CD4-positive, alpha-beta T cell treated with Interleukin-10 for 1 hour (primary cell): ENCODE data around the gene GDF7.

Experiments
- DNase-seq: peaks from one replicate; pipeline ENCODE4 v3.0.0-alpha.2; 2020

Gene GDF7

DNA sequence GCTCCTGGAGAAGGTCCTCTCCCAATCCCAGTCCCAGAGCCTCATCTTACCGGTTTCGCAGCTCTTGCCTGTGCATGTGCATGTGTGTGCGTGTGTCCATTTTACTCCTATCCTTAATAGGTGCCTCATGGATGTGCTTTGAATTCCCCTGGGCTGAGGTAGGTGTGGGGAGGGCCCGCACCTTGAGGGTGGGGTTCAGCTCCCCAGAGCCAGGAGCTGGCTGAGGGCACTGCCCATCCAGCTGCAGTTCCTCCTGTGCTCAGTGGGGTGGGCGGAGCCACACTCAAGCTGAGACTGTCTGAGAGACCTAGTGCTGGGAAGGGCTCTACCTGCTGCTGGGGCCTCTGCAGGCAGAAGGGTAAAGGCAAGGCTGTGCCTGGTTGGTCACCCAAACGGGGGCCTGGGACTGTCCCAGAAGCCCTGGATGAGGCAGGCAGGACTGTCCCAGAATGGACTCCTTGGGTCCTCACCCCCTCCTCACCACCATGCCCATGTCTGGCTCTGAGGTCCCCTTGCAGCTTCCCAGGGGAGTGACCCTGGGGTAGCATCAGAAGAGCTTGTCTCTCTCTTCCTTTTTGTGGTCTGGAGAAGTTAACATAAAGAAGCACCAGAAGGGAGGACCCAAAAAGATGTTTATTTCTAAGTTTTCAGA is 8.9 kb downstream of the GDF7 start:
- no peak for DNase-seq

DNA sequence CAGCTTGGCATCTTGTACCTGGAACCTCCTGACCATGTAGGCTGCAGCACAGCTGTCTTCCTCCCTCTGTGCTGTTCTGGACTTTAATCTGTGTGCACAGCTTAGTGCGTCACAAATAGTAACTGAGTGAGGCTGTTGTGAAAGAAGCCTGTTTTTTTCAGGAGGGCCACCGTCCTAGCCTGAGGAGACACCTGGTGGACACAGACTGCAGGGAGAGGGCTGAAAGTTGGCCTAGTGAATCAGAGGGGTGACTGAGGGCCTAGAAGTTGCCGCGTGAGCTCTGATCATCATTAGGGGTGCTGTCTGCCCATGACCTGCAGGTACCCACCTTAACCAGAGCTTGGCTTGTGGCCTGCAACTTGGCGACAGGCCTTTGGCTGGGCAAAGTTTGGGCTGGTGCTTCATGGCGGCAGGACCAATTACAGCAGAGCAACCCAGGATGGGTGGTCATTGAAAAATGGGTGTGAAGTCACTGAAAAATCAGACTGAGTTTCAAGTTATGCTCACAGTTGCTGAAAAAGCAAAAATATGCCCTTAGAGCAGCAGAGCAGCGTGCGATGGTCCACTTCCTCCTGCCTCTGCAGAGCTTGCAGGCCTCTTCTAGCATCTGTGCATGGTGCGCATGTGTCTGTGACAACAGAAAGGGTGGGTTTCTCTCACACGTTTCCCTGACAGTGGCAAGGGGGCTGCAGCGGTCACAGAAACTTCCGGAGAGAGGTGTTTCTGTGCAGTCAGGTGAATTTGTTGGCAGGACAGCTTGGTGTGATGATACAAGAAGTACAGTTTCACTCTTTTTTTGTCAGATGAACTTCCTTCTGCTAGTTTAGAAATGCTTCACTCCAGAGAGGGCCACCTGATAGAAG is 9.6 kb downstream of the GDF7 start:
- no peak for DNase-seq

DNA sequence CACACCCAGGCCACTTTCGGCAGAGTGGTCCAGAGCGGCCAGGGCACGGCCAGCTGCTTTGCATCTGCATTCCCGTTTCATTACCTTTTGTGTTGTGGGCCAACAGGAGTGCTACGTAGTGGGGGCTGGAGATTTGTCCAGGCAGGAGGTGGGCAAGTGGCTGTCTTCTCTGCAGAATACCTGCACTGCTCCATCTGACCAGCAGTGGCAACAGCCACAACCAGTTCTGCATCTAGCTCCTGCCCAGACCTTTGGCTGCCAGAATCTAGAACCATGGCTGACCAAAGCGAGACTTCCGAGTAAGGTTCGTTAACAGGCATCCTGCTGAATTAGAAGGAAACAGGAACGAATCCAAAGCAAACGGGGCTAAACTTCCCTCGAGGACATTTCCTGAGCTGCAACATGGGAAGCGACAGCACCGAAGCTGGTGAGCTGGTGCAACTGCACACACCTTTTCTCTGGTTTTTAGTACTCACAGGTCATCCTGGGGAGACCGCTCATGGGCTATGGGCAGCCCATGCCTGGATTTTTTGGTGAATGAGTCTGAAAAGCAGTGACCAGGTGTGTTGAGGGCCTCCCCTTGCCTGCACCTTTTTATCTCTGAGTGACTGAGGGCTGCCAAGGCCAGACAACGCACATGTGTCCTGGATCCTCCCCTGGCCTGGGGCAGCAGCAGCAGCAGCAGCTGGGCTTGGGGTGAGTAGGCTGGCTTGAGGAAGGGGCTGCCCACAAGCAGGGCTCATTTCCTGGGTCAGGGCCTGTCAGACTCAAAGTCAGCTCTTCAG is 10.5 kb downstream of the GDF7 start:
- DNase-seq: no peak

DNA sequence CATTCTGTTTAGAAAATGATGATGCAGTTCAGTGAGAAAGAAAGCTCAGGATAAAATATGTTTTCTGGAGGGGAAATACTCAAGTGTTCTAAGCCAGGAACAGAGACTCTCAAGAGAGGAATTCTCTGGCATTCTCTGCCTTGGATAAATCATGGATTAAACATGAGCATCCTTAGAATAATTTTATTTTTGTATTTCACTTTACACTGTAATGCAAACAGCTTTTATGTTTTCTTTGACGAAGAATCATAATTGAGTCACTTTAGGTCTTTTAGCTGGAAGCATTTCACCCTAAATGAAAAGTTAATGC is 11.1 kb downstream of the GDF7 start:
- no peak for DNase-seq

DNA sequence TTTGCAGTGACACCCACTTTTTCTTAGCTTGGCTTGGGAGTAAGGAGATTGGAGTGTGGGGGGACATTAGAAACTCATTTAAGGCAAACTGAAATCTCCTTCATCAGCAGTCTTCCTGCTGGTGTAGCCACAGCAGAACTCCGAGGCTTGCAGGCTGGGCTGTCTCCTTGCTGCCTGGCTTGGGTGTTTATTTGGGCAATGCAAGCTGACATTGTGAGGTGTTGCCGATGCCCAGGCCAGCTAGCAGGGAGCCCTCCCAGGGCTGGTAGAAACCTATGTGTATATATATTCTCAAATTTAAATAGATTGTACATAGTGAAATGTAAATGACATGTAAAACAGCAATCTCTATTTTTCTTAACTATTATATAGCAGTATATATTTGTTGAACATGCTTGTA is 11.8 kb downstream of the GDF7 start:
- DNase-seq: no peak

DNA sequence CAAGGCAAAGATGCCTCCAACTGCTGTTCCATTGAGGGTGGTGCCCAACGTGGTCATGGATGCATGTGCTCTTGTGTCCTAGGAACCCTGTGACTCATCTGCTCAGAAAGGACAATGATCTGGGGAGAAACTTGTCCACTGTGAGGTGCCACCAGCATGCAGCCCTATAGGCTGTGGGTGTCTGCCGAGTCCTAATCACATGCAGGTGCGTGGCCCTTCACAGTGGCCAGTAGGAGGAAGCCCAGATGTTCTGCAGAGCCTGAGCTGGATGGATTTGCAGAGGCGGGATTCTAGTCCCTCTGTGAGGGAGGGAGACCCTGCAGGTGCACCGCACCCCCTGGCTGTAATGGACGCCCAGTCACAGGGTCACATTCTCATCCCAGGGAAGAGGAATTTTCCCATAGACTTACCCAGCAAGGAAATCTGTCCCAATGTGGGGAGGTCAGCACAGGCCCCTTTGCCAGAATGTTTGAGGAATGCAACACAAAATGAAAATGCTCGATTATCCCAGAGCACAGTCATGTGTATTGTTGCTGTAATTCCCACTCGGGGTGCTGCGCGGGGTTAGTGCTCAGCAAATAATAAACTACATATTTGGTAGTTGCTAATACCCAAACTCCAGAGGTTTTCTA is 13.9 kb downstream of the GDF7 start:
- DNase-seq: no peak

DNA sequence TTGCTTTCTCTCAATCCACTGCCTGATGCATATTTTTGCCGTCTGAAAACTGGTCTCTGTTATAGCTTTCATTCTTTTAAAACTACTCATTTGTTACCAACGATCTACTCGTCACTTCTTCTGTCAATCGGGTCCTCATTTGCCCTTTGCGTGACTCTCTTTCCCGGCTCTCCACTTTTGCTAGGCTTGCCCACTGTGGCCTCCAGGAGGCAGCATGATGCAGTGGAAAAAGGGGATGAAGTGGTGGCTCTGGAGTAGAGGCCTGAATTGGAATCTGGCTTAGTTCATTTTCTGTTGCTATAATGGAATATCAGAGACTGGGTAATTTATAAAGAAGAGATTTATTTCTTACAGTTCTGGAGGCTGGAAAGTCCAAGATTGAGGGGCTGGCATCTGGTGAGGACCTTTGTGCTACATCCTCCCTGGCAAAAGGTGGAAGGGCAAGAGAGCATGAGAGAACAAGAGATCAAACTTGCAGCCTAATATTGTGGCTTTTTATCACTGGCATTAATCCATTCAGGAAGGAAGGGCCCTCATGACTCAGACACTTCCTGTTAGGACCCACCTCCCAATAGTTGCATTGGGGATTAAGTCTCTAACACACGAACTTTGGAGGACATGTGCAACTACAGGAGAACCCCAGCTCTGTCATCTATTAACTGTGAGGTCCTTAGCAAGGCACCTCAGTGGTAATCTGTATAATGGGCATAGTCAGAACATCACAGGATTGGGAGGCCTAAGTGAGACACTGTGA is 15.4 kb downstream of the GDF7 start:
- DNase-seq: no peak

DNA sequence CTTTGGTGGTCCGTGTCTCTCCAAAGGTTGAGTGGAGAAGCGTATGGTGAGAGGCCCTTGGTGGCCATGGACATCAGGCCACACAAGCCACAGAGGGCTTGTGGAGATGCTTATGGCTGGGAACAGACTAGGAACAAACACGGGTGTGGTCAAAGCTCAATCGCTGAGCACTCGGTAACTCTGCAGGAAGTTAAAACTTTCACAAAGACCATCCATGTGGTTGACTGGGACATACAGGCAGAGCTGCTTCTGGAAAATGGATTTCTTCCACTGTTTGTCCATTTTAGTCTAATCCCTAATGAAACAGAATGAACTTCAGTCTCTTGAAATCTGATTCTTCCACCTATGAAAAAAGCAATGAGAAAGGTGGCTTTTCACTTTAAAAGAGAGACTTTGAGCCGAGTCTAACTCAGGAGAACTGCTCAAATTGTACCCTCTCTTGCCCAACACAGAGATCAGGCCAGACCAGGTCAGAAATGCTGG is 17.7 kb downstream of the GDF7 start:
- DNase-seq: no peak

DNA sequence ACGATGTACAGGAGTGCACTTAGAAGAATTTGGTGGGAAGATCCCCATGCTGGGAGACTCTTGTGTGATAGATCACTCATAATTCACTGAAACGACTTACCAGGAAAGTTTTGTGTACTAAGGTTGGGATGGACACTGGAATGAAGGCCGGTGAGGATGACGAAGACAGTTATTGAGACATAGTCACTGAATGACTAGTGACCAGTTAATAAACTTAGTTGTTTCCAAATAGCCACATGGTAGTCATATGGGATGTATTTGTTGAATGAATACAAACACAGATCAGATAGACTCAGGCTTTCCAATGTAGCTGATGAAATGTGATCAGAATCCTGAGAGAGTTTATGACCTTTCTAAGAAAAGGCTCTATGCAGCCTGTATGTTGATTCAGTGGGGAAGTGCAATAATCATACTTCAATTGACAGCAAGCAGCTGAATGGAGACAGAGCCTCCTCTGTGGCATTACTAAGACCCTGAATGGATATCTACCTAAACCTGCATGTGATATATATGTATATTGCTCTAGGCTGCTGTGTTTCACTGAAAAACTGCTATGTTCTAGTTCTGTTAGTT is 20.4 kb downstream of the GDF7 start:
- no peak for DNase-seq

DNA sequence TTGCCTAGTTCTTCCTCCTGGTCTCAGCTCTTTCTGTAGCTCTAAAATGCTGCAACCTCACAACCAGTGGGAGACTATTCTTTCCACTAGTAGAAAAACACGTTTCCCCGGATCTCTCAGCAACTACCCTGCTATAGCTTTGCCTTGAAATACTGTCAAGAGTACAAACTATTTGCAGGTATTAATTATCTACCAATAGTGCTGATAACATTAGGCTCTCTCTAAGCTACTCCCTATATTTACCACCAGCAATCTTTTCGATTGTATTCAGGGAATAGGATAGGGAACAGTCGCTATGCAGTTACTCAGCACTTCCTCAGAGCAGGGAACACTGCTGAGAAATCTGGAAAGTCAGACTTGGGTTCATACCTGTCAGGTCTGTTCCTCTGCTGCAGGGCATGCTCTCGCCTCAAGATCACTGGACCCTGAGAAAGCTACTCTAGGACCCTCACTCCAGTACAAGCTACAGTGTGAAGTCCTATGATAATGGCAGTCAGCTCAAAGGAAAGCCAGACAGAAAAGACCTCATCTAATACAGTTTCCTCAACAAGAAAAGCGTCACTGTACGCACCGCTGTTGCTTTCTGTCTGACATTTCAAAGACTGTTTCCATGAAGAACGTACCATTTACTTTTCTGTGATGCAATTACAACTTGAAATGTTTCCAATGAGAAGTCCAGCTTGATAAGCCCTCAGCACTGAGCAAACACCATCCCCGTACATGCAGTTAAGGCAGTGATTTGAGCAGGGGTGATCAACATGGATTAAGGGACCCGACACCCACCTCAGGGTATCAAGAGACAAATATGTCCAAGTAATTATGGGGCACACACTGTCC is 22.7 kb downstream of the GDF7 start:
- no peak for DNase-seq

DNA sequence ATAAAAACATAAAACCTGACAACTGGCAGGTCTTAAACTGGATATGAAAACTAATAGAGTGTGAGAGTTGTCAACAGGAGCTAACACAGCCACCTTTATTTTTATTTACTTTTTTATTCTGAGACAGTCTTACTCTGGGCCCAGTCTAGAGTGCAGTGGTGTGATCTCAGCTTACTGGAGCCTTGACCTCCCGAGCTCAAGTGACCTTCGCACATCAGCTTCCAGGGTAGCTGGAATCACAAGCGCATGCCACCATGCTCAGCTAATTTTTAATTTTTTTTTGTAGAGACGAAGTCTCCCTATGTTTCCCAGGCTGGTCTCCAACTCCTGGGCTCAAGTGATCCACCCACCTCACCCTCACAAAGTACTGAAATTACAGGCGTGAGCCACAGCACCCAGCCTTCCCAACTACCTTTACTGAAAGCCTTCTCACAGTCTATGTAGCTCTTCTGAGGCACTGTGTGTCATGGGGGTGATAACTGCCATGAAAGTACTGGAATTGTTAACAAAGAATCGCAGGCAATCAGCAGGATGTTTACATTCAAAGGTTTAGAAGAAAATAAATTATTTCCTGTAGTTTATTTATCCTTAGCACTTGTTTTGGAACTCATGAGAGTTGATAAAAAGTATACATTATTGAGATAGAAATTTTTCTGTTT is 24.3 kb downstream of the GDF7 start:
- DNase-seq: no peak

DNA sequence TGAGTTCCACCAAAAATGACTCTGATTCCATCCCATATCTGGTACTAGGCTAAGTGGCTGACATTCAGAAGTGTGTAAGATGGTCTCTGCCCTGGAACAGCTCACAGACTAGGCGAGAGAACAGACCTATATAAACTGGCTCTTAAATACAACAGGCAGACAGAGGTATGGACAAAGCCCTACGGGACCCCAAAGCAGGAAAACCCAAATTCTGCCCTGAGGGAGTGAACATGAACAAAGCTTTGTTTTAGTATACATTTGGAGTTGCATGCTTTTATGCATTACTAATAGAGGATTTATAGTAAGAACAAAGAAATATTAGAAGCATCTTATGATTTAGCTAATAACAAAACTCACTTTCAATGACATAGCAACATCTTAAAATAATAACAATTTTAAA is 25.1 kb downstream of the GDF7 start:
- no peak for DNase-seq

DNA sequence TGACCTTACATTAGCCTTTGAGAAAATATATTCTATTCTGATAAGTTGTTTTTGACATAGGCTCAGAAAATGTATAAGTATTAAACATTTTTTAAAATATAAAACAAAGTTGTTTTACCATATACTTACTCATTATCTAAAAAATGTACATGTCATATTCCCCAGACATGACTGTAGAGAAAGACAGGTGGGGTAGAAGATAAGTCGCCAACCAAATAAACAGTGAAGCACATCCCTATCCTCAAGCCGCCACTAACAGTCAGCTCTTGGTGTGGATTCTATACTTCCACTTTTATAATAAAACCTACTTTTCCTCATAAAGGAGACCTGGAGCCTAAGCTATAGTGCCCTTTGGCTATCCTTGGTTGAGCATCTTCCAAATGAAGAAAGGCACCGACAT is 26.4 kb downstream of the GDF7 start:
- no peak for DNase-seq

DNA sequence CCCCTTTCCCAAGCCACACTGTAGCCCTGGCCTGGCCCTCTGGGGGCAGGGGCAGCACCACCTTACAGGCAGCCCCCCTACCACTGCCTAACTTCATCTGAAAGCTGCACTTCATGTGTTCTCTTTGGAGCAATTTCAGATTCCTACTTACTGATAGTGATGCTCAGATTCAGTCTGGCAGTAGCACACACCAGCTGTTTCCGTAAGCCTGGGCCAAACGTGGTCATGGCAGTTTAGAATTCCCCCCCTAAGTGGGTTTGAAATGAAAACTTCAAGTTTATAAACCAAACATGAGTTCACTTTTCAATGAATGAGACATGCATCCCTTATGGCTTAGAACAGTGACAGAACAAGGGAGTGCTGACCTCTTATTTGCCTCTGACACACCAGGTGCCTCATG is 29.4 kb downstream of the GDF7 start:
- no peak for DNase-seq

DNA sequence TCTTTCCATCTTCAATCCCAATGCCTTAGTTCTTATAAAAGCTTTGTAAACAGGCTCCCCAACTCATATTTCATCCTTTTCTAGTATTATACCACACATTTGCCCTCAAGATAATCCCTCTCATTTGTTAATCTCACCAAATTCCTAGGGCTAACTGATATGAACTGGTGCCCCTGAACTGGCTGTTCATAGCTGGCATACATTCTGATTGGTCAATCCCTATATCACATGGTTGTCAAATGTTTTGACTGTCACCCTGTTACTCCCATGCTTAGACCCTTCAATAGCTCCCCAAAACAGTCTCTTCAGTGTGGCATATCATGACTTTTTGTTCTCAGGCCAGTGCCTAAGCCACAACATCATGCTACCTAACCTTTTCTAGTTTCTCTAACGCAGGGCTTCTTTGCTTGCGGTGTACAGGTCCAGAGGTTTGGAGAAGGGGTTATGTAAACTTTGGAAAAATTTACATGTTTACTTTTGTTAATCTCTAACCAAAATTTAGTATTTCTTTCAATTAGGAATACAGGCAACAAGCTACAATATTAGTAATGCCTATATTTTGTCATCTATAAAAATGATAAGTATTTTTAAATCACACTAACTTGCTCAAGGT is 30.5 kb downstream of the GDF7 start:
- DNase-seq: no peak

DNA sequence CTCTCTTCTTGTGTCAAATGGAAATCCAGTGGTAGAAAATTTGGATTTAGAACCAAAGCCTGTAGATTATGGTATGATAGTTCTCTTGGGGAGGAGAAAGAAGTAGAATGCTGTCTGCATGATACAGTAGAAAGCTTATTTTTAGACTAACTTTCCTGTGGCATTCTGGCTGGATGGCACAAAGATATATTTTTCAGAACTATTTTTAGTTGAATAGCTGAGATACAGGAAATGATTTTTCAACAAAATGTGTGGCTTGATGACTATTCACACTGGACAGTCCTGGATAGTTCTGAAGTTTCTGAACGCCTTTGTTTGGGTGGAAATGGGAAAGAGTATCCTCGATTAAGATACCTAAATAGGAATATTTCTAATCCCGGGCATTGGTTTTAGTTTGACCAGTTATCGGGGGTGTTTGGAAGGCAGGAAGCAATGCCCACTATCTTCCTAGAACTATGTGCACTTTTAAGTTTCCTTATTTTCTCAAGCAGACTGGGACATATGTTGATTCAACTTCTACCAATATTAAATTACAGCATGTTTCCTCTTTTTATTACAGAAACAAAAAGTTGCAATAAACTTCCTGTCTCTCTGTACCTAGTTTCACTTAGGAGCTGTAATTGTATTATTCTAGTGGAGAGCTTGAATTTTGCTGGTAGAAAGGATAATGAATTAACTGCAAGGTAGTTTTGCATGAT is 32.1 kb downstream of the GDF7 start:
- no peak for DNase-seq

DNA sequence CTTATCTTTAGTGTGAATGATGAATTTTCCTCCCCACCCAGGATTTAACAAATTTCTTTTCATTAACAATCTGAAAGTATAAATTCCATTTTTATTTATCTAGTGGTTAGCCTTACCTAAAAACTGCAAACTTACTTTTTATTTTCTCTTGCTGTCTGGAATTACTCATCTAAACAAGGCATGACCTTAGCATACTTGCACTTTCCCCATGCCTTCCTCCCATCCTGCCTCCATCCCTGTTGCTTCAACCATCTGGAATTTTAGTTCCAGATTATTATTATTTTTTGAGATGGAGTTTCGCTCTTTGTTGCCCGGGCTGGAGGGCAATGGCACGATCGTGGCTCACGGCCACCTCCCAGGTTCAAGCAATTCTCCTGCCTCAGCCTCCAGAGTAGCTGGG is 35.6 kb downstream of the GDF7 start:
- no peak for DNase-seq

DNA sequence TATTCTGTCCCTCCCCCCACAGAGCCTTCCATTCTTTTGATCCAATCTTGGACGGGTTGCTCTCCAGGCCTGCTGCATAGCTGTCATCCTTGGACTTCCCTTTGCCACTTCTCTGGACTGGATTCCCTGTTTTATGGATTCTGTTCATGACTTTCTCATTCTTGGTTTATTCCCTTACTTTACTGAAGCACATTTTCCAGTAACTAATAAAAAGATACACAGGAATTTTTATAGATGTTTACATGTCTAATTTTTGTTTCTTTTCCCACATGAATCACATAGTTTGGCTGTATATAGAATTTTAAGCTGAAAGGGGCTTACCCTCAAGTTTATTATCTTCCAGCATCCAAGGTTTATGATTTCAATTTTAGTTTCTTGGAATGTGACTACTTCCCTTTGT is 37.9 kb downstream of the GDF7 start:
- DNase-seq: no peak

DNA sequence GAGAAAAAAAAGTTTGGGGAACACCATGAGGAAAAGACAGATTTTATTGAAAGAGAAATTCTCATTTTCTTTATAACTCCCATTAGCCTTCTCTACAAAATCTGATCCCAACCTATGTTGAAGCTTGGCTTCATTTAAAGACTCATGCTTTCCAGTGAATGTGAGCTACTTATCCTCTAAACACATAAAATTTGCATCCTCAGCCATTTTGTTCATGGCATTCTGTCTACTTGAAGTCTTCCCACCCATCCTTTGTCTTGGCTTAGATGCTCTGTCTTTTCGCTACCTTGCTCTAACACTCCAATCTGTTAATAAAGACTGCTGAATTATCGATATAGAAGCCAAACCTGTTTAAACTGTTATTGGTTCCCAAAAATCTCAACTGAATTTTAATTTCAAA is 39.3 kb downstream of the GDF7 start:
- no peak for DNase-seq

DNA sequence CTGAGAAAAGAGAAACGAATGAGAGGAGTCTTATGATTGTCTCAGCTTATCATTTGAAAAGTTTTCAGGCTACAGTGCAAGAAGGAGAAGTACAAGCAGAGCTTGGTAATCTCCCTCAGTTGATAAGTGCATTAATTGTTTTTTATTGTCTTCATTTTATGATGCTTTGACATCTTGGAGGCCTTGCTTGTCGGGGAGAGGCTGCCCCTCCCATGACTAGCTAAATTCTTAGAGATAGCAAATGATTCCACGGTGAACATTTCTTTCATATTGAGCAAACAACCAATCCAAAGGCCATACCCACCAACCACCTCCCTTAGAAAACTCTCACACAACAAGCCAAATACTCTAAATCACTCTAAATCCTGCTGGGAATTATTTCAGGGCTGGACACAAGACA is 39.8 kb downstream of the GDF7 start:
- no peak for DNase-seq
